Hepatocyte (in vitro differentiated cells): ENCODE measurements around the gene HSD11B1L.

Experiments used
- CTCF ChIP-seq: fragments of 200-600 bp; sonication (generic); IDR thresholded peaks from 2 replicates; pipeline ENCODE4 v1.5.1; 2016; ENCODE audit warnings: antibody characterized with exemption, mild to moderate bottlenecking; ENCODE audit not compliant: poor library complexity
- EZH2phosphoT487 ChIP-seq: fragments of 200-600 bp; sonication (generic); IDR thresholded peaks from one replicate; pipeline ENCODE4 v1.6.1; 2018; ENCODE audit warnings: antibody characterized with exemption, mild to moderate bottlenecking, low read depth, moderate library complexity; ENCODE audit not compliant: unreplicated experiment, severe bottlenecking

GRCh38 chr19:5719274-5719960, 38.6 kb downstream of the HSD11B1L start:
- TF ChIP-seq CTCF: no peak
- no peak for TF ChIP-seq EZH2phosphoT487
